Keratinocyte (primary cell): ENCODE measurements around the gene C4orf50.

ENCODE experiments used
- EZH2 ChIP-seq: IDR thresholded peaks from one replicate; pipeline ENCODE4 v1.6.1; 2012; ENCODE audit warnings: inconsistent platforms, mild to moderate bottlenecking, low read length, moderate library complexity
- TF ChIP-seq, protein P1 (sequence below), 3 experiments: IDR thresholded peaks in 1 of 3; conservative IDR thresholded peaks in 1 of 3; optimal IDR thresholded peaks in 1 of 3; 2 replicates in 2 of 3; 3 replicates in 1 of 3; pipeline versions ENCODE3 to v1.5.1; 2011; ENCODE audit warnings: low read length in 3 of 3, mild to moderate bottlenecking in 3 of 3, moderate library complexity in 2 of 3, control low read depth in 1 of 3, inconsistent platforms in 1 of 3; ENCODE audit not compliant: insufficient read depth in 2 of 3; ENCODE audit errors: extremely low read depth in 1 of 3

DNA sequence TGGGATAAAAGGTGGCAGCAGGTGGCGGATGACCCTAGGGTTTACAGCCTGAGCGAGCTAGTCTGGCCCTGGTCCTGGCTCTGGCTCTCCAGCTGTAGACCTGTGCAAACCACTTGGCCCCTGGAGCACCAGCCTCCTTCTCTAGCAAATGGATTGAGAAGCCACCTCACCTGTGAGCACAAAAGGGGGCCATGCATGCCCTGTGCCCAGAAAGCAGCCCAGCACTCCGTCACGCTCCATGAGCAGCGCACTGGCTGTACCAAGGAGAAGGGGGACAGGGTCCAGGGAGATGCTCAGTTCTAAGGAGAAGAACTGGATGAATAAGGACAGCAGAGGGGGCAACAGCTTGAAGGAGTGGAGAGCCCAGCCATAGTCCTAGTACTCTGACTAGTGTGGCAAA lies 46.9 kb upstream of the C4orf50 start:
- TF ChIP-seq EZH2: no peak
- TF ChIP-seq, protein P1, sequence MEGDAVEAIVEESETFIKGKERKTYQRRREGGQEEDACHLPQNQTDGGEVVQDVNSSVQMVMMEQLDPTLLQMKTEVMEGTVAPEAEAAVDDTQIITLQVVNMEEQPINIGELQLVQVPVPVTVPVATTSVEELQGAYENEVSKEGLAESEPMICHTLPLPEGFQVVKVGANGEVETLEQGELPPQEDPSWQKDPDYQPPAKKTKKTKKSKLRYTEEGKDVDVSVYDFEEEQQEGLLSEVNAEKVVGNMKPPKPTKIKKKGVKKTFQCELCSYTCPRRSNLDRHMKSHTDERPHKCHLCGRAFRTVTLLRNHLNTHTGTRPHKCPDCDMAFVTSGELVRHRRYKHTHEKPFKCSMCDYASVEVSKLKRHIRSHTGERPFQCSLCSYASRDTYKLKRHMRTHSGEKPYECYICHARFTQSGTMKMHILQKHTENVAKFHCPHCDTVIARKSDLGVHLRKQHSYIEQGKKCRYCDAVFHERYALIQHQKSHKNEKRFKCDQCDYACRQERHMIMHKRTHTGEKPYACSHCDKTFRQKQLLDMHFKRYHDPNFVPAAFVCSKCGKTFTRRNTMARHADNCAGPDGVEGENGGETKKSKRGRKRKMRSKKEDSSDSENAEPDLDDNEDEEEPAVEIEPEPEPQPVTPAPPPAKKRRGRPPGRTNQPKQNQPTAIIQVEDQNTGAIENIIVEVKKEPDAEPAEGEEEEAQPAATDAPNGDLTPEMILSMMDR (optimal IDR thresholded peaks at IDR 0.05 in 1 of 3, IDR thresholded peaks at IDR 0.05 in 1 of 3, conservative IDR thresholded peaks at IDR 0.05 in 1 of 3; ENCODE audit: extremely low read depth in 1 of 3, insufficient read depth in 2 of 3, low read length in 3 of 3): no peak
